Chondrocyte (in vitro differentiated cells): ENCODE data around the gene ARMCX5. TPM values are rescaled to one million over a fixed set of nuclear protein-coding genes. Genes with fewer than 3 reads are reported as not detected.

Experiments used
- DNase-seq: peaks from one replicate; pipeline ENCODE4 v3.0.0; 2021; ENCODE audit warnings: mixed read lengths, low spot score
- H3K27ac Mint-ChIP-seq: one replicate; pipeline ENCODE4 v1.8.0; 2021; ENCODE audit warnings: mild to moderate bottlenecking, moderate library complexity, mixed read lengths; ENCODE audit not compliant: unreplicated experiment
- H3K27me3 Mint-ChIP-seq: 2 replicates; pipeline ENCODE4 v1.8.0; 2021; ENCODE audit warnings: low read depth, mixed read lengths
- H3K36me3 Mint-ChIP-seq: 2 replicates; pipeline ENCODE4 v1.8.0; 2021; ENCODE audit warnings: low read depth, mixed read lengths
- H3K4me1 Mint-ChIP-seq: 2 replicates; pipeline ENCODE4 v1.8.0; 2021; ENCODE audit warnings: low read depth, mild to moderate bottlenecking, mixed read lengths
- H3K4me3 Mint-ChIP-seq: one replicate; pipeline ENCODE4 v1.8.0; 2021; ENCODE audit warnings: mild to moderate bottlenecking, moderate library complexity, mixed read lengths; ENCODE audit not compliant: unreplicated experiment
- H3K9me3 Mint-ChIP-seq: 2 replicates; pipeline ENCODE4 v1.8.0; 2021; ENCODE audit warnings: low read depth, mixed read lengths
- CTCF ChIP-seq: fragments of 200-600 bp; sonication (generic); IDR thresholded peaks from 2 replicates; pipeline ENCODE4 v1.5.0; 2021; ENCODE audit warnings: antibody characterized with exemption, mild to moderate bottlenecking, moderate library complexity
- total RNA-seq: library from RNA; stranded (reverse); gene quantifications from 3 replicates; pipeline ENCODE4 v1.2.1, GENCODE V29; 2021

ARMCX5 gene
- total RNA-seq, 1 donor from 2014 or later, result 14.9 TPM

GRCh38 chrX:102599951-102600579 lies 750 bp downstream of the ARMCX5 start:
- H3K27ac Mint-ChIP-seq, result peak overlapping the region; percentile 98
- H3K4me1 Mint-ChIP-seq, result peaks cover 23% of the 10 kb centered on the region
- peaks cover 2% of the 10 kb centered on the region for H3K36me3 Mint-ChIP-seq
- H3K9me3 Mint-ChIP-seq, result peaks cover 12% of the 10 kb centered on the region
- H3K27me3 Mint-ChIP-seq, result no peaks in the 10 kb centered on the region
- no peak for DNase-seq
- peak overlapping the region; percentile 98 for H3K4me3 Mint-ChIP-seq
- peak; percentile 51 for TF ChIP-seq CTCF

- no peak overlapping the region for H3K27ac Mint-ChIP-seq
- H3K4me3 Mint-ChIP-seq, result no peak overlapping the region
- DNase-seq, result no peak
- peaks cover 32% of the 10 kb centered on the region for H3K4me1 Mint-ChIP-seq
- H3K36me3 Mint-ChIP-seq, result peaks cover 2% of the 10 kb centered on the region
- peaks cover 6% of the 10 kb centered on the region for H3K9me3 Mint-ChIP-seq
- H3K27me3 Mint-ChIP-seq, result no peaks in the 10 kb centered on the region
- no peak for TF ChIP-seq CTCF
Measured at GRCh38 chrX:102604327-102604726, 5.0 kb downstream of the ARMCX5 start.

DNA sequence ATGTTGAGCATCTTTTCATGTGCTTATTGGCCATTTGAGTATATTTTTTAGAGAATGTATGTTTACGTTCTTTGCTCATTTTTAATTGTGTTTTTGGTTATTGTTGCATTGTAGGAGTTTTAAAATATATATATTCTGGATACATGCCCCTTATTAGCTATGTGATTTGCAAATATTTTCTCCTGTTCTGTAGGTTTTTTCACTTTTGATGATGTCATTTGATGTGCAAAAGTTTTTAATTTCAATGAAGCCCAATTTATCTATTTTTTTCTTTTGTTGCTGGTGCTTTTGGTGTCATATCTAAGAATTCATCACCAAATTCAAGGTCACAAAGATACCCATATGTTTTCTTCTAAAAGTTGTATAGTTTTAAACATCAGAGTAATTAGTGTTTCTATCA lies 6.8 kb downstream of the ARMCX5 start:
- Mint-ChIP-seq H3K27me3 (no peaks in the 10 kb centered on the region), H3K27ac (no peak overlapping the region), H3K4me1 (peaks cover 23% of the 10 kb centered on the region), H3K4me3 (no peak overlapping the region), H3K36me3 (peaks cover 2% of the 10 kb centered on the region), H3K9me3 (peaks cover 6% of the 10 kb centered on the region)
- no peak for TF ChIP-seq CTCF
- no peak for DNase-seq

DNA sequence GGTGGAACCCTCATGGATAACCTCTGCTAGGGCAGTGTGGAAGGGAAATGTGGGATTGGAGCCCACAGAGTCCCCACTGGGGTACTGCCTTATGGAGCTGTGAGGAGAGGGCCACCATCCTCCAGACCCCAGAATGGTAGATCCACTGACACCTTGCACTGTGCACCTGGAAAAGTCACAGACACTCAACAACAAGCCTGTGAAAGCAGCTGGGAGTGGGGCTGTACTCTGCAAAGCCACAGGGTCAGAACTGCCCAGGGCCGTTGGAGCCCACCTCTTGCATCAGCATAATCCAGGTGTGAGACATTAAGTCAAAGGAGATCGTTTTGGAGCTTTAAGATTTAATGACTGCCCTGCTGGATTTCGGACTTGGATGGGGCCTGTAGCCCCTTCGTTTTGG lies 11.6 kb downstream of the ARMCX5 start:
- Mint-ChIP-seq H3K27ac (no peak overlapping the region), H3K4me1 (peaks cover 16% of the 10 kb centered on the region), H3K9me3 (peaks cover 4% of the 10 kb centered on the region), H3K36me3 (no peaks in the 10 kb centered on the region), H3K27me3 (no peaks in the 10 kb centered on the region), H3K4me3 (no peak overlapping the region)
- no peak for DNase-seq
- TF ChIP-seq CTCF, result no peak

GRCh38 chrX:102624105-102624504 lies 24.8 kb downstream of the ARMCX5 start:
- Mint-ChIP-seq H3K27ac (peak overlapping the region; percentile 55), H3K4me3 (no peak overlapping the region), H3K9me3 (peaks cover 45% of the 10 kb centered on the region), H3K27me3 (no peaks in the 10 kb centered on the region), H3K4me1 (peaks cover 14% of the 10 kb centered on the region), H3K36me3 (peaks cover 7% of the 10 kb centered on the region)
- DNase-seq, result no peak
- no peak for TF ChIP-seq CTCF
